SK-N-SH (cell line): ENCODE data around the gene FRMD4B. TPM values are rescaled to one million over a fixed set of nuclear protein-coding genes. Genes with fewer than 3 reads are reported as not detected.
A peak's percentile ranks its signal among the peaks of the same experiment; 100 is the strongest.

Experiments
- CTCF ChIA-PET: fragments of 300-600, 350-600 bp; formaldehyde crosslinking; extraction: SDS; loops from one replicate; lab custom pipeline; 2021; lab: Yijun Ruan, JAX
- POLR2A ChIA-PET: fragments of 350-600 bp; sonication (Branson Sonifier 250); formaldehyde crosslinking; extraction: SDS; loops from one replicate; lab custom pipeline; 2020; ENCODE audit warnings: antibody characterized with exemption, inconsistent platforms; lab: Yijun Ruan, JAX
- DNase-seq: peaks from one replicate; pipeline ENCODE4 v3.0.0; 2012
- H2AFZ ChIP-seq: fragments of 200-600 bp; sonication (generic); 2 replicates; pipeline ENCODE4 v1.8.1; 2016; ENCODE audit warnings: antibody characterized with exemption, mild to moderate bottlenecking, low read depth
- H3F3A ChIP-seq: fragments of 200-600 bp; sonication (generic); replicated peaks from 2 replicates; pipeline ENCODE3; 2016; ENCODE audit warnings: antibody characterized with exemption, mild to moderate bottlenecking; ENCODE audit not compliant: insufficient read depth
- H3K27ac ChIP-seq, 2 experiments: fragments of 200-500 bp in 1 of 2; fragments of 200-600 bp in 1 of 2; sonication (Bioruptor generic) in 1 of 2; sonication (generic), shearing (Covaris generic) in 1 of 2; 2 replicates each; pipeline versions ENCODE4 v1.5.1 to v1.6.1; 2014 to 2016; ENCODE audit warnings: low read depth in 2 of 2, inconsistent platforms in 1 of 2, low read length in 1 of 2, mild to moderate bottlenecking in 1 of 2, mixed read lengths in 1 of 2
- H3K27me3 ChIP-seq: fragments of 200-600 bp; sonication (generic), shearing (Covaris generic); 2 replicates; pipeline ENCODE4 v1.6.1; 2016; ENCODE audit warnings: mixed run types; ENCODE audit not compliant: insufficient read depth
- H3K36me3 ChIP-seq, 2 experiments: fragments of 200-500 bp in 1 of 2; fragments of 200-600 bp in 1 of 2; sonication (Bioruptor generic) in 1 of 2; sonication (generic) in 1 of 2; replicated peaks in 1 of 2; 2 replicates each; pipeline versions ENCODE3 to v1.5.1; 2014 to 2016; ENCODE audit warnings: low read length in 1 of 2, mild to moderate bottlenecking in 1 of 2; ENCODE audit not compliant: insufficient read depth in 2 of 2, control insufficient read depth in 1 of 2
- H3K4me1 ChIP-seq, 2 experiments: fragments of 200-500 bp in 1 of 2; fragments of 200-600 bp in 1 of 2; sonication (Bioruptor generic) in 1 of 2; sonication (generic), shearing (Covaris generic) in 1 of 2; 2 replicates each; pipeline versions ENCODE4 v1.5.1 to v1.6.1; 2014 to 2016; ENCODE audit warnings: low read depth in 1 of 2, low read length in 1 of 2, mixed run types in 1 of 2; ENCODE audit not compliant: insufficient read depth in 2 of 2, control insufficient read depth in 1 of 2
- H3K4me2 ChIP-seq: fragments of 200-600 bp; sonication (generic), shearing (Covaris generic); 2 replicates; pipeline ENCODE4 v1.6.1; 2017; ENCODE audit warnings: mixed run types
- H3K4me3 ChIP-seq, 2 experiments: fragments of 200-500 bp in 1 of 2; fragments of 200-600 bp in 1 of 2; sonication (Bioruptor generic) in 1 of 2; sonication (generic), shearing (Covaris generic) in 1 of 2; 2 replicates each; pipeline versions ENCODE4 v1.5.1 to v1.8.1; 2014 to 2016; ENCODE audit warnings: low read depth in 2 of 2, inconsistent platforms in 1 of 2, low read length in 1 of 2, mild to moderate bottlenecking in 1 of 2, mixed read lengths in 1 of 2, moderate library complexity in 1 of 2
- H3K79me2 ChIP-seq: fragments of 200-600 bp; sonication (generic); 2 replicates; pipeline ENCODE4 v1.8.1; 2017; ENCODE audit warnings: mild to moderate bottlenecking; ENCODE audit not compliant: insufficient read depth
- H3K9ac ChIP-seq: fragments of 200-600 bp; sonication (generic); 2 replicates; pipeline ENCODE4 v1.6.1; 2017; ENCODE audit warnings: mixed run types
- H3K9me2 ChIP-seq: fragments of 200-600 bp; sonication (generic); 2 replicates; pipeline ENCODE4 v1.6.1; 2017; ENCODE audit warnings: mixed run types
- H3K9me3 ChIP-seq: fragments of 200-600 bp; sonication (generic); 2 replicates; pipeline ENCODE4 v1.6.1; 2017; ENCODE audit warnings: mixed run types, mild to moderate bottlenecking, moderate library complexity
- H4K20me1 ChIP-seq: fragments of 200-600 bp; sonication (generic); 2 replicates; pipeline ENCODE4 v1.6.1; 2017; ENCODE audit warnings: mild to moderate bottlenecking, mixed run types; ENCODE audit not compliant: insufficient read depth
- FOSL2 ChIP-seq: IDR thresholded peaks from 2 replicates; pipeline ENCODE4 v1.4.0; 2012; ENCODE audit warnings: low read depth, mild to moderate bottlenecking, moderate library complexity, borderline replicate concordance
- FOXJ3 ChIP-seq: sonication (generic); formaldehyde crosslinking; IDR thresholded peaks from 2 replicates; pipeline ENCODE4 v1.5.1; 2020; ENCODE audit warnings: mild to moderate bottlenecking, missing genetic modification reagents
- GABPA ChIP-seq: IDR thresholded peaks from 2 replicates; pipeline ENCODE4 v1.4.0; 2012; ENCODE audit warnings: low read depth, mild to moderate bottlenecking
- GATA2 ChIP-seq: sonication (generic); formaldehyde crosslinking; IDR thresholded peaks from 2 replicates; pipeline ENCODE4 v1.5.0; 2020; ENCODE audit warnings: mild to moderate bottlenecking, missing genetic modification reagents
- MXI1 ChIP-seq: IDR thresholded peaks from 2 replicates; pipeline ENCODE4 v1.6.1; 2012; ENCODE audit warnings: mild to moderate bottlenecking, low read depth, low read length, improper control_type of control experiment
- NFIC ChIP-seq: IDR thresholded peaks from 2 replicates; pipeline ENCODE4 v1.4.0; 2012; ENCODE audit warnings: borderline replicate concordance
- NRF1 ChIP-seq: IDR thresholded peaks from 2 replicates; pipeline ENCODE4 v1.6.1; 2012; ENCODE audit warnings: low read depth, mild to moderate bottlenecking, low read length
- POLR2AphosphoS5 ChIP-seq: IDR thresholded peaks from 2 replicates; pipeline ENCODE4 v1.6.1; 2012; ENCODE audit warnings: low read depth, low read length
- RAD21 ChIP-seq: IDR thresholded peaks from 2 replicates; pipeline ENCODE4 v1.6.1; 2012; ENCODE audit warnings: mild to moderate bottlenecking, low read length
- RCOR1 ChIP-seq: fragments of 150-350 bp; IDR thresholded peaks from 2 replicates; pipeline ENCODE4 v1.6.1; 2017; ENCODE audit warnings: antibody characterized with exemption, low read length
- SIN3A ChIP-seq: IDR thresholded peaks from 2 replicates; pipeline ENCODE4 v1.6.1; 2012; ENCODE audit warnings: low read depth, mild to moderate bottlenecking, low read length, moderate library complexity, borderline replicate concordance
- SMC3 ChIP-seq: IDR thresholded peaks from 2 replicates; pipeline ENCODE4 v1.6.1; 2012; ENCODE audit warnings: low read depth, low read length, improper control_type of control experiment
- TAF1 ChIP-seq: IDR thresholded peaks from 2 replicates; pipeline ENCODE4 v1.6.1; 2012; ENCODE audit warnings: low read depth, mild to moderate bottlenecking, low read length, moderate library complexity, borderline replicate concordance
- TCF12 ChIP-seq: IDR thresholded peaks from 2 replicates; pipeline ENCODE4 v1.4.0; 2012
- TEAD4 ChIP-seq: IDR thresholded peaks from 2 replicates; pipeline ENCODE4 v1.4.0; 2012; ENCODE audit warnings: mild to moderate bottlenecking, borderline replicate concordance; ENCODE audit not compliant: insufficient read depth
- WGBS: methylation state at CpG from one replicate; pipeline ENCODE4 v1.1.6; 2017; ENCODE audit warnings: low lambda C conversion rate; 5-methylcytosine and 5-hydroxymethylcytosine counted together
- polyA plus RNA-seq, 3 experiments: library from polyadenylated mRNA; depleted of rRNA; stranded (reverse); fragments of >200 nt; gene quantifications; 2 replicates each; pipeline ENCODE4 v1.2.3, GENCODE V29; 2012
- TF ChIP-seq, protein P1 (sequence below): IDR thresholded peaks from 2 replicates; pipeline ENCODE4; 2012
- TF ChIP-seq, protein P2 (sequence below): IDR thresholded peaks from 2 replicates; pipeline ENCODE4 v1.6.1; 2012; ENCODE audit warnings: mild to moderate bottlenecking, low read depth, low read length, moderate library complexity
- TF ChIP-seq, protein P3 (sequence below): IDR thresholded peaks from 2 replicates; pipeline ENCODE4 v1.4.0; 2012; ENCODE audit warnings: low read depth, borderline replicate concordance

Gene FRMD4B
- polyA plus RNA-seq, 1 of the 3 experiments (the other 2 are of a cell fraction), result 0.53 TPM

DNA sequence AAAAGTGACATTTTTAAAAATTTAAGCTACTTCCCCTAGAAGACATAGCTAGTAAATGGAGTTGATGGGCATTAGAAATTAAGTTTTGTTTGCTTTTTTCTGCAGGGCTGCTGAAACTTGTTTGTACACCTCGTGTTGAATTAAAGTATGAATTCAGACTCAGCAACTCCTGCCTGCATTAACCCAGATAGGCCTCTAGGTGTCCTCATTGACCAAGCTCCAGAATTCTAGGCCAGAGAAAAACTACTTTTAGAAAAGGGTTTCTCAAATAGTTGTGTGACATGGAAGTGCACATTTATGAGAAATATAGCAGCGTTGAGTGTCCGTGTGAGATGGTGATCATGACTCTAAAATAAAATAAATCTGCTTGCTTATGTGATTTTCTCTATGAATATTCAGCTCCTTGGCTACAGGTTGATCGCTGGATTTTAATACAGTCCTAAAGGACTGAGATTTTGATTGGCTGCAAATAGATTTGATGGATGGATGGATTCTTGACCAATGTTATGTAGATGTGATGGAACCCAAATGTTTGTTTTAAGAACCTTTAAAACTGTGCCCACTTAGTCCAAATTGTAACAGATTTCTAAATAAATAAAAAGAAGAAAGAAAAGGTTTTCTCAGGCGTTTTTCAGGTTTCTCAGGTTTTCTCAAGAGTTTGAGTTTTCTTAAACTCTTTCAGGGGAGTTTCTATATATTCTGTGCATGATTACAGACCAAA, 224.1 kb downstream of the FRMD4B start (continued):
- TF ChIP-seq, protein P1, sequence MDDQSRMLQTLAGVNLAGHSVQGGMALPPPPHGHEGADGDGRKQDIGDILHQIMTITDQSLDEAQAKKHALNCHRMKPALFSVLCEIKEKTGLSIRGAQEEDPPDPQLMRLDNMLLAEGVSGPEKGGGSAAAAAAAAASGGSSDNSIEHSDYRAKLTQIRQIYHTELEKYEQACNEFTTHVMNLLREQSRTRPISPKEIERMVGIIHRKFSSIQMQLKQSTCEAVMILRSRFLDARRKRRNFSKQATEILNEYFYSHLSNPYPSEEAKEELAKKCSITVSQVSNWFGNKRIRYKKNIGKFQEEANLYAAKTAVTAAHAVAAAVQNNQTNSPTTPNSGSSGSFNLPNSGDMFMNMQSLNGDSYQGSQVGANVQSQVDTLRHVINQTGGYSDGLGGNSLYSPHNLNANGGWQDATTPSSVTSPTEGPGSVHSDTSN, result no peak
- TF ChIP-seq TAF1 (no peak), SIN3A (no peak), GATA2 (CRISPR knock-in tag) (no peak), NFIC (no peak), TEAD4 (no peak), RAD21 (peak; percentile 99), TCF12 (no peak), FOSL2 (no peak), MXI1 (no peak)

DNA sequence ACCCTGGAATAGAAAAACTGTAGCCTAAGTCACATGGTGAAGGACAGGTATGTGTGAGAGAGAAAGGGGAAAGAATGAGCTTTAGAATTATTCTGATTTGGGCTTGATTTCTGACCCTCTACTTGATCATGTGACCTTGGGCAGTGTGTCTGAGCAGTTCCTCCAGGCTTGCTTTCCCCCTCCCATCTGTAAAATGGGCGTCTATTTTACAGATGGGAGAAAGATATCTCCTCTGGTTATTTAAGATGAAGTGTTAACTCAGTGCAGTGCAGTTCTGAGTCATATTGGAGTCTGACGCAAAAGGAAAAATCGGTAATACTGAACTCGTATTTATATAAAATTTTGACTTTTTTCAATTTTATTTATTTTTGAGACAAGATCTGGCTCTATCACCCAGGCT, 225.4 kb downstream of the FRMD4B start:
- no peaks in the 10 kb centered on the region for H4K20me1 ChIP-seq
- H3K9me2 ChIP-seq, result no peaks in the 10 kb centered on the region
- POLR2A ChIA-PET, result no interaction called here
- H3K27me3 ChIP-seq, result no peaks in the 10 kb centered on the region
- DNase-seq, result no peak
- TF ChIP-seq POLR2AphosphoS5 (no peak), GABPA (no peak), NRF1 (no peak), SMC3 (no peak), FOXJ3 (no peak), TEAD4 (no peak), MXI1 (no peak), RCOR1 (no peak)
- TF ChIP-seq, protein P2, sequence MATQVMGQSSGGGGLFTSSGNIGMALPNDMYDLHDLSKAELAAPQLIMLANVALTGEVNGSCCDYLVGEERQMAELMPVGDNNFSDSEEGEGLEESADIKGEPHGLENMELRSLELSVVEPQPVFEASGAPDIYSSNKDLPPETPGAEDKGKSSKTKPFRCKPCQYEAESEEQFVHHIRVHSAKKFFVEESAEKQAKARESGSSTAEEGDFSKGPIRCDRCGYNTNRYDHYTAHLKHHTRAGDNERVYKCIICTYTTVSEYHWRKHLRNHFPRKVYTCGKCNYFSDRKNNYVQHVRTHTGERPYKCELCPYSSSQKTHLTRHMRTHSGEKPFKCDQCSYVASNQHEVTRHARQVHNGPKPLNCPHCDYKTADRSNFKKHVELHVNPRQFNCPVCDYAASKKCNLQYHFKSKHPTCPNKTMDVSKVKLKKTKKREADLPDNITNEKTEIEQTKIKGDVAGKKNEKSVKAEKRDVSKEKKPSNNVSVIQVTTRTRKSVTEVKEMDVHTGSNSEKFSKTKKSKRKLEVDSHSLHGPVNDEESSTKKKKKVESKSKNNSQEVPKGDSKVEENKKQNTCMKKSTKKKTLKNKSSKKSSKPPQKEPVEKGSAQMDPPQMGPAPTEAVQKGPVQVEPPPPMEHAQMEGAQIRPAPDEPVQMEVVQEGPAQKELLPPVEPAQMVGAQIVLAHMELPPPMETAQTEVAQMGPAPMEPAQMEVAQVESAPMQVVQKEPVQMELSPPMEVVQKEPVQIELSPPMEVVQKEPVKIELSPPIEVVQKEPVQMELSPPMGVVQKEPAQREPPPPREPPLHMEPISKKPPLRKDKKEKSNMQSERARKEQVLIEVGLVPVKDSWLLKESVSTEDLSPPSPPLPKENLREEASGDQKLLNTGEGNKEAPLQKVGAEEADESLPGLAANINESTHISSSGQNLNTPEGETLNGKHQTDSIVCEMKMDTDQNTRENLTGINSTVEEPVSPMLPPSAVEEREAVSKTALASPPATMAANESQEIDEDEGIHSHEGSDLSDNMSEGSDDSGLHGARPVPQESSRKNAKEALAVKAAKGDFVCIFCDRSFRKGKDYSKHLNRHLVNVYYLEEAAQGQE, result no peak
- TF ChIP-seq, protein P3, sequence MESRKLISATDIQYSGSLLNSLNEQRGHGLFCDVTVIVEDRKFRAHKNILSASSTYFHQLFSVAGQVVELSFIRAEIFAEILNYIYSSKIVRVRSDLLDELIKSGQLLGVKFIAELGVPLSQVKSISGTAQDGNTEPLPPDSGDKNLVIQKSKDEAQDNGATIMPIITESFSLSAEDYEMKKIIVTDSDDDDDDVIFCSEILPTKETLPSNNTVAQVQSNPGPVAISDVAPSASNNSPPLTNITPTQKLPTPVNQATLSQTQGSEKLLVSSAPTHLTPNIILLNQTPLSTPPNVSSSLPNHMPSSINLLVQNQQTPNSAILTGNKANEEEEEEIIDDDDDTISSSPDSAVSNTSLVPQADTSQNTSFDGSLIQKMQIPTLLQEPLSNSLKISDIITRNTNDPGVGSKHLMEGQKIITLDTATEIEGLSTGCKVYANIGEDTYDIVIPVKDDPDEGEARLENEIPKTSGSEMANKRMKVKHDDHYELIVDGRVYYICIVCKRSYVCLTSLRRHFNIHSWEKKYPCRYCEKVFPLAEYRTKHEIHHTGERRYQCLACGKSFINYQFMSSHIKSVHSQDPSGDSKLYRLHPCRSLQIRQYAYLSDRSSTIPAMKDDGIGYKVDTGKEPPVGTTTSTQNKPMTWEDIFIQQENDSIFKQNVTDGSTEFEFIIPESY, result no peak
- CTCF ChIA-PET, result interaction anchor here (0.7 to 13.0 kb wide), 28 partner anchors 11 to 632 kb away, joined by 3 to 315 read pairs (median 12); partner anchors contain the start of gene LMOD3
- H3K27ac ChIP-seq, result no peak overlapping the region
- whole genome bisulfite sequencing, result 73% methylated on average over 4 of the region's 4 CpGs
- H3K4me2 ChIP-seq, result no peak overlapping the region
- H3K9ac ChIP-seq, result no peak overlapping the region
- no peaks in the 10 kb centered on the region for H3K36me3 ChIP-seq
- no peak overlapping the region for H2AFZ ChIP-seq
- no peak overlapping the region for H3K4me3 ChIP-seq
- no peaks in the 10 kb centered on the region for H3K4me1 ChIP-seq
- no peaks in the 10 kb centered on the region for H3F3A ChIP-seq
- no peaks in the 10 kb centered on the region for H3K79me2 ChIP-seq
- H3K9me3 ChIP-seq, result no peaks in the 10 kb centered on the region
